SK-N-MC (cell line): ENCODE data around the gene PMFBP1.
"Not testable (repeated sequence)": the region's sequence is repeated elsewhere in the genome, so short reads cannot be mapped to it uniquely, and the experiment has no call there.

Experiments
- DNase-seq: peaks from one replicate; pipeline ENCODE4 v3.0.0-alpha.2; 2011; ENCODE audit warnings: low read depth, low spot score
- H3K27ac ChIP-seq: fragments of 200-600 bp; sonication (generic); 2 replicates; pipeline ENCODE4 v1.5.1; 2016; ENCODE audit warnings: mixed run types
- H3K36me3 ChIP-seq: fragments of 200-600 bp; sonication (generic); 2 replicates; pipeline ENCODE4 v1.6.1; 2017; ENCODE audit warnings: antibody characterized with exemption, low read length, mixed read lengths; ENCODE audit not compliant: insufficient read depth
- H3K4me3 ChIP-seq: fragments of 200-600 bp; sonication (generic); 2 replicates; pipeline ENCODE4 v1.5.1; 2016
- H3K9ac ChIP-seq: fragments of 200-600 bp; sonication (generic); 2 replicates; pipeline ENCODE4 v1.8.0; 2017; ENCODE audit warnings: mixed run types, mixed read lengths; ENCODE audit not compliant: insufficient read length
- H3K9me3 ChIP-seq: fragments of 200-600 bp; sonication (generic); 2 replicates; pipeline ENCODE4 v1.6.1; 2017; ENCODE audit warnings: low read depth, mild to moderate bottlenecking, antibody characterized with exemption, low read length, moderate library complexity, mixed read lengths
- EZH2 ChIP-seq: fragments of 200-600 bp; sonication (generic); IDR thresholded peaks from one replicate; pipeline ENCODE4 v1.6.1; 2017; ENCODE audit warnings: antibody characterized with exemption
- FOXP2 ChIP-seq: optimal IDR thresholded peaks from 2 replicates; pipeline ENCODE3; 2011; ENCODE audit warnings: mild to moderate bottlenecking, moderate library complexity; ENCODE audit not compliant: insufficient read depth; ENCODE audit errors: extremely low read length, control extremely low read depth
- POLR2AphosphoS5 ChIP-seq: IDR thresholded peaks from 2 replicates; pipeline ENCODE4 v1.6.1; 2012; ENCODE audit warnings: mild to moderate bottlenecking, low read depth, low read length, borderline replicate concordance

PMFBP1 gene

DNA sequence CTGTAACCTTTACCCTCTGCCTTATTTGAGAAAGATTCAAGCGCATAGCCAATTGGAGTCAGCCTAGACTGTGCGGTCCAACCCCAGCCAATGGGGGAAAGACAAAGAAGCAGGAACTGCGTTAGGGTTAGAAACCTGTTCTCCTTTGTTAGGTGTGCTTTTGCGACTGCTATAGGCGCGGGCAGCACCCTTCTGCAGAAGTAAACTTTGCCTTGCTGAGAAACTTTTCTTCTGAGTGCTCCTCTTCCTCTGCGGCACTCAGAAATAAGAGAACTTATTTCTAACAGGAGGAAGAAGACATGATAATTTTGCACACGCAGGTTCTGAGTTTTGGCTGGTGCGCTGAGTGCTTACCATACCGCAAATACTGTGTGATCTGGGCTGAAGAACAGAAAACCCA lies 87.5 kb downstream of the PMFBP1 start:
- H3K4me3 ChIP-seq = no peak overlapping the region
- no peak overlapping the region for H3K9ac ChIP-seq
- H3K36me3 ChIP-seq = peaks cover 19% of the 10 kb centered on the region; the same call in 1 of the 2 replicates
- no peak overlapping the region for H3K27ac ChIP-seq
- H3K9me3 ChIP-seq = no peaks in the 10 kb centered on the region
- DNase-seq = no peak
- TF ChIP-seq POLR2AphosphoS5 (no peak), EZH2 (no peak), FOXP2 (no peak)

DNA sequence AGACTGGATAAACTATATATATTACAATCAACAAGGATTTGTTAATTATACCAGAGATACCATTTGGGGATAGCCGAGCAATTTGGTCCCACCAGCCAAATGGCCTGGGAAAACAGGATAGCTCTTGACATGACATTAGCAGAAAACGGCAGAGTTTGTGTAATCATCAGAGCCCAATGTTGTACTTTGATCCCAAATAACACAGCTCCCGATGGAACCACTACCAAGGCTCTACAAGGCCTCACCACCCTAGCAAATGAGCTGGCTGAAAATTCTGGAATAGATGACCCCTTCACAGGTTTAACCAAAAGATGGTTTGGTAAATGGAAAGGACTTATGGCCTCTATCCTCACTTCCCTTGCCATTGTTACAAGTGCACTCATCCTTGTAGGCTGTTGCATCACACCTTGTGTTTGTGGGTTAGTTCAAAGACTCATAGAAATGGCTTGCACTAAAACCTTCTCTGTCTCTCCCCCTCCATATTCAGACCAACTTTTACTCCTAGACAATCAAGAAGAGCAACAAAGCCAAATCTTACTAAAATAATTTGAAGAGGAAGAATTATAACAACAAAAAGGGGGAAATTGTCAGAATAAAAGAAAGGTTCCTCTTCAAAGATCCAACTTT lies 88.1 kb downstream of the PMFBP1 start:
- H3K9me3 ChIP-seq = no peaks in the 10 kb centered on the region
- no peak for TF ChIP-seq EZH2
- no peak for TF ChIP-seq FOXP2
- no peak for TF ChIP-seq POLR2AphosphoS5
- H3K27ac ChIP-seq = no peak overlapping the region
- peaks cover 18% of the 10 kb centered on the region; the same call in 1 of the 2 replicates for H3K36me3 ChIP-seq
- DNase-seq = no peak
- no peak overlapping the region for H3K9ac ChIP-seq
- no peak overlapping the region for H3K4me3 ChIP-seq

DNA sequence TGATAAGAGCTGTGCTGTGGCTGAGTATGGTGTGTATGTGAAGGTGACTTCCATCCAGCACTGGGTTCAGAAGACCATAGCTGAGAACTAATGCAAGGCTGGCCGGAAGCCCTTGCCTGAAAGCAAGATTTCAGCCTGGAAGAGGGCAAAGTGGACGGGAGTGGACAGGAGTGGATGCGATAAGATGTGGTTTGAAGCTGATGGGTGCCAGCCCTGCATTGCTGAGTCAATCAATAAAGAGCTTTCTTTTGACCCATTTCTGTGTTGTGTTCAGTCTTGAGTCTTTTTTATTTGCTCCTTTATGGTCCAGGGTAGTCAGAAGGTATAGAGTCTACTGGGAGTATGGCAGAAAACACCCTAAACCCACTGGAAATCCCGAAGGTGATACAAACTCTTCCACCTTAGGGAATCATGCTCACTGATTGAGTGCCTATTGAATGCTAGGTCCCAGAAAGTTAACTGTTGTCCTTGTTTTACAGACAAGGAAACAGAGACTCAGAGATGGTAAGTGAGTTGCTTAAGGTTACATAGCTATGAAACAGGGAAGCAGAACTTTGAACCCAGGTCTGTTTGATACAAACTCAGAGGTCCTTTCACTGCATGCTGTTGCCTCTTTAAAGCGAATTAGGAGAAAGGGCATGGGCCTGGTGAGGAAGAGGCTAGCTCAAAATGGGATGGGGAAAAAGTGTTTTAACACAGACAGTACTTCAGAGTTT lies 94.8 kb downstream of the PMFBP1 start:
- not testable (repeated sequence) for DNase-seq, H3K9ac ChIP-seq, H3K27ac ChIP-seq, H3K36me3 ChIP-seq, H3K4me3 ChIP-seq, H3K9me3 ChIP-seq

DNA sequence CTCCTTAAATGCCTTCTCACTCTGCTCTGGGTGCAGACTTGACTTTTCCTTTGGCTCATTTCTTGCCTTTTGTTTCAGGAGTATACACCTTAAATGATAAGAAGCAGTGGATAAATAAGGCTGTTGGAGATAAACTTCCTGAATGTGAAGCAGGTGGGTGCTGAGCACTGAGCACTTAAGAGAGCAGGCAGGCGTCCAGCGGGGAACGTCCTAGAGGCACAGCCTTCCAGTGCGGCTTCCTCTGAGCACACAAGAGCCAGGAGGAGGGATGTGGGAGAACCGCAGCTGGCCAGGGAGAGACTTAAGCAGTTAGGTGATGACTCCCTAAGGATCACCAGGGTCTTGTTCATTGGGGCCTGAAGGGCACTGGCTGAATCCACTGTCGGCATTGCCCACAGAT lies 96.9 kb downstream of the PMFBP1 start:
- H3K9ac ChIP-seq, H3K36me3 ChIP-seq, H3K9me3 ChIP-seq, H3K4me3 ChIP-seq, DNase-seq, H3K27ac ChIP-seq: not testable (repeated sequence)

DNA sequence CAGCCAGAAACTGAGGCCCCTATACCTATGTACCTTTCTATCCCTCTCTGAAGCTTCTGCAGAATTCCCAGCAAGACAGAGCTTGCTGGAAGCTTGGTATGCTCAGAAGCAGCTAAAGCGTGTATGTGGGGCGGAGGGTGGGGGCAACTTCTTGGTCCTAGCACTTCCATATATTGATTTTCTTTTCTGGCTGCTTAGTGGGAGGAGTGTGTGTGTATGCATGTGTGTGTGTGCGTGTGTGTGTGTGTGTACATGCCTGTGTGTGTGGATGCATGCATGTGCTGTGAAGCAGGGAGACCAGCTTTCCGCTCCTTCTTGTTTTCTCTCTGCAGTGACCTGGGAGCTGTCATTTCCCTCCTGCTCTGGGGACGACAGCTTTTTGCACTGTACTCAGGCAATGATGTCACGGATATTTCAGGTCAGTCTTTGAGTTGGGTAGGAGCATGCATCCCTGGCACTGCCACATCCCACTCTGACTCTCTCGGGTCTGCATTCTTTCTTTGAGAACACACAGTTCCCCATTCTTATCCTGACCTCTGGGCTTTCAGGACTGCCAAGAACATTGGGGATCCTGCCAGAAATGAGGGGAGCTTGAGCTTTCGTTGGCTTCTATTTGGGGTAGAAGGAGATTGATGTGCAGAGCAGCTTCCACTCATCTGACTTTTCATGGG lies 98.3 kb downstream of the PMFBP1 start:
- H3K27ac ChIP-seq = no peak overlapping the region
- H3K4me3 ChIP-seq = no peak overlapping the region
- no peak overlapping the region for H3K9ac ChIP-seq
- no peak for DNase-seq
- no peaks in the 10 kb centered on the region for H3K9me3 ChIP-seq
- no peaks in the 10 kb centered on the region for H3K36me3 ChIP-seq
- no peak for TF ChIP-seq FOXP2
- no peak for TF ChIP-seq EZH2
- TF ChIP-seq POLR2AphosphoS5 = no peak

DNA sequence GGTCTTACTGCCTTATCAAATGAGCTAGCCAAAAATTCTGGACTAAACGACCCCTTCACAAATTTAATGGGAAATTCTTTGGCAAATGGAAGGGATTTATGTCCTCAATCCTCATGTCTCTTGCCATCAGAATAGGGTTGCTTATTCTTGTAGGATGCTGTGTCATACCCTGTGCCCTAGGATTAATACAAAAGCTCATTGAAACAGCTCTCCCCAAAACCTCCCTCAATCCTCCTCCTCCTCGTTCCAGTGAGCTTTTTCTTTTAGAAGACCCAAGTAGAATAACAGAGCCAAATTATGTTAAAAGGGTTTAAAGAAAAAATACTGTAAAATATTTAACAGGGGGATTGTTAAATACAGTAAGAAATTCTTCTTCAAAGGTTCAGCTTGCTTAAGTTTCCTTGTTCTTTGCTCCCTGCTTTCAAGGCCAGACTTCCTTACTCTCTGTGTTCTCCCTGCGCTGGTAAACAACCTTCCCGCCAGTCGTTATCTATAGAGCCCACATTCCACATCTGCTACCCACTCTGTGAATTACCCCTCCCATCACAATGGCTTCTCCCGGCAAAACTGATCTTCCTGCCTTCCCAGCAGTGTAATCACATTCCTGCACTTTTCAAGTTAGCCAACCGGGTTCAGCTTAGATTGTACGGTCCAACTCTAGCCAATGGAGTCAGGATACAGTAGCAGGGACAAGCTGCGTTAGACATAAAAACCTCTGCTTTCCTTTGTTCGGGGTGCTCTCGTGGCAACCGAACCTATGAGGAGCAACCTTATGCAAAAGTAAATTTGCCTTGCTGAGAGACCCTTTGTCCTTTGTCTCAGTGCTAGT lies 99.2 kb downstream of the PMFBP1 start:
- no peak overlapping the region for H3K9ac ChIP-seq
- H3K36me3 ChIP-seq = no peaks in the 10 kb centered on the region
- H3K9me3 ChIP-seq = no peaks in the 10 kb centered on the region
- H3K4me3 ChIP-seq = no peak overlapping the region
- TF ChIP-seq EZH2 = no peak
- TF ChIP-seq POLR2AphosphoS5 = no peak
- TF ChIP-seq FOXP2 = no peak
- DNase-seq = no peak
- no peak overlapping the region for H3K27ac ChIP-seq
